Measurements from ENCODE around the gene ENOX1.

The ENOX1 gene

DNA sequence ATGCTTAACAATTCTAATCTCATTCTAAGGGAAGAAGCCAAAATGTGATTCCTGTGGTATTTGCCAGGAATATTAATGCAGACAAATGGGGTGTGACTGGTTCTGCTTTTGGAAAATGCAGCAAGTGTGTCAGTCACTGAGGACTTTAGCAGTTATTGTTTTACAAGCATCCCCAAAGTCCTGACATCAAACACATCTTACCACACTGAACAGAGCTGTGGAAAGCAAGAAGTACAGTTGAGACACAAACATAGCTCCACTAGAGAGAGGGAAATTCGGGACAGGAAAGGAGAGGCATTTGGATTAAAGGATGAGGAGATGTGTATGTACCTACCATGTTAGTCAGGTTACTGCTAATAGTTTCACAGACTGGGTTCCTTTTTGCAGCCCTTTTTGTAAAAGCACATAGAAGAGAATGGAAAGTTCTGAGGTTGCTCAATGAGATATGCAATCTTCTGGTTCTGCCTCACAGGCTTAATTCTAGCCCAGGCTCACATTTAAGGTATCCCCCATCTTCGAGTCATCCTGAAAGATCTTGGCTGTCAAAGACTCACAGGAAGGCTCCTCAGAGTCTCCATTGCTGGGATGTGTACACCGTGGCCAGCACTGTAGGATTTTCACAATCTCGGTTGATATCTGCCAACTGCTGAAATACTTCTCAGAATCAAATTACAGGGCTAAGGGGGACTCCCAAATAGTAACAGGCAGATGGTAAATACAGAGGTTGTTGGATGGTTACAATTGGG lies 446.8 kb downstream of the ENOX1 start:
- no peak for DNase-seq

DNA sequence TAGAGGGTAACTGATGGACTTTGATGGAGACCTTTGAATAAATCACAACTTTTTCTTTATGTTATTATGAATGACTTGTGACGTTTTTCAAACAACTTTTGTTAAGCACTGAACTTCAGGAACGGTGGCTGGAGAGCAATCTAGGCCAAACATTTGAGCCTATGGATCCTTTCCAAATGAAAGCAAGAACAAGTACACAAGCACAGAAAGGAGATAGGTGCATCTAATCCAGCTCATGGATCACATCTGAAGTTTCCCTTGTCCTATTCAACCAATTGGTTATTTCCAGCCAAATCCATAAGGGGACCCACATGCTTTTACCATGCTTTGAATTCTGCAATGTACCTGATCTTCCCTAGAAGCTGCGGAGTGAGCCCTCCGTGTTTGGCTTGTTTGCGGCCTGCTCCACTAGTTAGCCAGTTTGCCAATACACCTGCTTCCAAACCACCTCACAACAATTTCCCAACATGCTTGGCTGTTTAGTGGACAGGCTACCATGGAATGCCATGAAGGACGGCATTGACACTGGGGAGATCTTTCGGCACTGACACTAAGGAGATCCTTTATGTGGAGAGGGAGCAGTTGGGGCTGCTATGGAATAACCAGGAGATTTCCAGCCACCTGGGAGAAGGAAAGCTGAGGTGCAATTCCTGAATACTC lies 447.5 kb downstream of the ENOX1 start:
- DNase-seq: no peak

DNA sequence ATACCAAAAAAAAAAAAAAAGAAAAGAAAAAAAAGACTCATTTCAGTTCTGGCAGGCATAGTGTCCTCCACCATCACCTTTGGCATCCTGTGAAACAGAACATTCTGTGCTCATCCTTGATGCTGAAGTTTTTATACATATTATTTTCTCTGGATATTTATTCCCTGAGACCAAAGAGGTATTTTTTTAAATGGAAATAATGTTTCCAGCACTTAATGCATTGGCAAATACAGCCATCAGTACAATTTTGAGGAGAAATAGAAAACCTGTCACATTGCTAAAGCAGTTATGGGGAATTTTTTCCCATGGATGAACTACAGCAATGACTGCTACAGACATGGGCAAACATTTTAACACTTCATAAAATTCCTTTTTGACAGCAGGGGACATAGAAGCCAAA lies 451.0 kb downstream of the ENOX1 start:
- DNase-seq: no peak

DNA sequence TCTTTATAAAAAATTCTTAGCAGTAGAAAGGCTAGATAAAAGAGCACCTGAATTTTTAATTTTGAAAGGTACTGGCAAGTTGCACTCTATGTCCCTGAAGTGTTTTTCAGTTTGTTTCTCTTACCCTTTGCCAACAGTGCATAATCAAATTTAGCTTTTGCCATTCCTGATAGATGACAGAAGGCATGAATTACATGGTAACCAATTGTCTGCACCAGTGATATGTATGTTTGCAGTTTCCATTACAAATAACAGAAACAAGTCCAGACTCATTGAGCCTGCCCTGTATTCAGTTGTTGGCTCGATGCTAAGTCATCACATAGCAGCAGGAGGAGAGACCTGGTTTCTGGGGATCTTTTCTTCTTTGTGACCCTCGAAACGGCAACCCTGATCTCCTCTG lies 453.6 kb downstream of the ENOX1 start:
- DNase-seq: no peak

DNA sequence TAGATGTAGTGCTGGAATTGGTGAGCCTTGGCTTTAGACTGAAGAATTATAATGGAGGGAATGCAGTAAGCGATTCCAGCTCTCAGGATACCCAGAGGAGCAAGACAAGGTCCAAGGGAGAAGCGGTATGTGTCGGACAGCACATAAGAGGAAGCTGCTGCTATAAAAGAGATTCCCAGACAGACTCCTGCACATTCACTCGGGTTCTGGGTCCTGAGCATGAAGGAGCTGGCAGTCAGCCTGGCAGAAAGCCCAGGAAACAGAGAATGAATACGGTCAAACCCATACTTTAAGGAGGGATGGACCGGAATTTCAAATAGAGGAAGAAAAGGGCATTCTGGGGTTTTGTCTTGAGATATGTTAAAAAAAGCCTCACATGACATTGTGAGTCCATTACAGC lies 455.1 kb downstream of the ENOX1 start:
- no peak for DNase-seq

DNA sequence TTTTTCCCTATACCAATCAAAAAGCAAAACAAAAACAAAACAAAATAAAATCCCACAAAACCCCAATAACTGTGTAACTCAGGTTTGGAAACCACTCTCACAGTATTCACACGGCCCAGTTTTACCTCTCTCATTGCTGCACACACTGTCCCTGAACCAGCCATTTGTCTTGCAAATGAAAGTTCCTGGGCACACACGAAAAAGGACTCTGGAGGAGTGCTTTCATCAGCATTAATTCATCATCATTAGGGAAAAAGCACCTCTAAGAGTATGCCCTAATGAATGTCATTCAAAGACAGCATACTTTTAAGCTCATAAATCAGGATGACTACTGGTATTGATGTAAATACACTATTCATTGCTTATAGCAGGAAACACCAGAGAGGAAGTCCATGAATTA lies 457.1 kb downstream of the ENOX1 start:
- no peak for DNase-seq

DNA sequence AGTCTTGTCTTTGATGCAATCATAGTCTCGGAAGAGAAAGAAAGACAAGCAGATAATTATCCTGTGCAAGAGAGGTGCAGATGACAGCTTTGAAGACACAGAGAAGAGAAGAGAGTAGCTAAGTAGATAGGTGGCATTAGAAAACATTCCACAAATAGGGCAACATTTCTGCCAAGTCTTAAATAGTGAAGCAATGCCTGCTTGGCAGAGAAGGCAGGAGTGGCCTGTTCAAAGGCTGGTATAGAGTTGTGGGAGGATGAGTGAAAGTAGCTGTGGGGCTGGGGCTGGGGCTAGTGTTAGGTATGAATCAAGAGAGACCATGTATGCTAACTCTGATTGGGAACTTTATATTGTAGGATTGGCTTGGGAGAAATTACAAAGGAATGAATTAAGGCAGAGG lies 457.9 kb downstream of the ENOX1 start:
- no peak for DNase-seq

DNA sequence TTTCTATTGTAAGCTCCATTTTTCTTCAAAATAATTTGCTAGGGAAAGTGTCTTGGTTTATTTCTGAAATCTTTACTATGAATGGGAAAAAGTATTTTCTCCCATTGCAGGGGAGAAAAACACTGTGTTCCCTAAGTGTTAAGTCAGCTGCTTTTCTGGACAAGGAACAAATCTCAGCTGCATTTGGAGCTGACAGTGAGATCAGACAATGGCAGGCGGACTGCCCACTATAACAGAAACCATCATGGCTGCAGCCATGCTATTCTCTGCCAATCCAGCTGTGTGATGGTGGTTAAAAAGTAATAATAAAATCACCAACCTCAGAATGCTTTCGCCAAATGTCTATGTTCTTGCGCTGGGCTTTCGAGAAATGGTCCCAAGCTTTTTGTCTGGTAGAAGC lies 460.7 kb downstream of the ENOX1 start:
- no peak for DNase-seq

DNA sequence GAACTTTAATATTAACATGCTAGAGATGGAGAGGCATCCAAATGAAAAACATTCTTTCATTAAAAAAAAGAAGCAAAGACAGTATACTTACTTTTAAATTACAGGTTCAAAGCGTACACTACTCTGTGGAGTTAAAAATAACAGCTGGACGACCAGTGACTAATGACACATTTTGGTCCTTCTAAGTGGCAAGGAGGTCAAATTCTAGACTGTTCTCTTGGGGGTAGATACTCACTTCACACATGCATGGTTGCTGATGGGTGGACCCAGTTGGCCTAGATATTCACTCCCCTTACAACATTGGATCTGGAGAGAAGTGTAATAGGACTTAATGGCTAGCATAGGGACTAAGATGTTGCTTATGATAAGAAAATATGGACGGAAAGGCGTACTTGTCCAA lies 461.1 kb downstream of the ENOX1 start:
- no peak for DNase-seq

DNA sequence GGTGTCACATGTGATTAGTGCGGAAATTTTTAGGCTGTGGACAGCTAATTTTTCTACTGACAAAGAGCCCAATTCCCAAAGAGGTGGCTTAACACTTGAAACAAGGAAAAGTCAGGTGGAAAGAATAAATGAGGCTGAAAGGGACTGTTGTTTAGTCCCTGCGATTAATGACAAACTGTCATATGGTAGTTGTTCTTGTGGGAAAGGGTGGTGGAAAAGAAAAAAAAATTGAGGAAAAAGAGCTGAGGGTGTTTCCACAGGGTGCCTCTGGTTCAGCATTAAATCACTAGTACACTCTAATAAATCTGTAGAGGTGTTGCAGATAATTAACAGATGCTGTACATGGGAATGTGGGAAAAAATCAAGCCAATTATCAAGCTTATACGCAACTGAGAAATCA lies 462.6 kb downstream of the ENOX1 start:
- no peak for DNase-seq

DNA sequence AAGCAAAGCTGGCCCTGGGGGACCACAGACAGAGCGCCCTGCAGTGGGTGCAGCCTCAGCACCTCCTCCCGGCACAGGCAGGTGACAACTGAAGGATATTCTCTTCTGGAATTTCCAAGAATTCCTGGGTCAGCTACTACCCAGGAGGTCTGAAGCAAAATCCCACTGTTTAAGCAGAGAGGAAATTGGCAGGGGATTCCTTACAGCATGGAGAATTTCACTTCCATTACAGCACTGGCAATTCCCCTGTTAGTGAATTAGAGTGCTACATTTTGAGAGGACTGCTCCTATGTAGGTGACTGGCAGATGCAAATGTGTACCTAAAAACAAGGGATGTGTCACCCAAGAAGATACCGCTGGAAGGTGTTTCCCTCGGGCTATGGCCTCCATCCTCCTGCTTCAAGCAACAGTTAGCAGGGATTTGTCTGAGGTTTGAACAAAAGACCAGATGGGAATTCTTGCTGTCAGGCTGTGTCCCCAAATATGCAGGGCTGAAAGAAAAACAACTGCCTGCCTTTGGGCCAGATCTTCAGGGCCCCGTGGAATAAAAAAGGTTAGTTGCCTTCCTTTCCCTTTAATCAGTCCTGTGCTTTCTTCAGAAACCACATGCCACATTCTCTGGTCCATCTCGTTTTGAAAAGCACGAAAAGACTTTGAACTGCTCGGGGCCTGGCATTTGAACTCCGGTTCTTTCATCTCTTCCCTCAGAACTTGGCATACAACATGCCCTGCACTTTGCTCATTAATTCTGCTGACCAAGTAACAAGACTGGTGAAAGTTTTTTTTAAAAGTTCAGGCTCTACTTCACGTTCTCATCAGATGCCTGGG lies 466.9 kb downstream of the ENOX1 start:
- no peak for DNase-seq

DNA sequence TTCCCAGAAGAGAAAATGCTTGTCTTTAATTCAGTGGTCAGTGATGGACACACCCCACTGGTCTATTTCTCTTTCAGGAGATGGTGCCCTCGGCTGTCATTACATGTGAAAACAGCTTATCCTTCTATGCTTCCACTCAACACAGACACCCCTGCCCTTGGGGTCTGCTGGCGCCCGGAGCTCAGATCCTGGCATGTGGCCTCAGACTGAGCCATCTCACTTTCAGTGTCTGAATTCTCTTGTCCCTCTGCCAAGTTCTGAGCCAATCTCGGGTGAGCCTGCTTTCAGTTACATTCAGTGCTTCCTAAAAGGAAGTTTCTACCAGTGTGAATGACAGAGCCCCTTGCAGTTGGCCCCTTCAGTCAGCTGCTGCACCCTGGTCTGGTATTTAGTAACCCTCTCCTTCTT lies 469.8 kb downstream of the ENOX1 start:
- no peak for DNase-seq

DNA sequence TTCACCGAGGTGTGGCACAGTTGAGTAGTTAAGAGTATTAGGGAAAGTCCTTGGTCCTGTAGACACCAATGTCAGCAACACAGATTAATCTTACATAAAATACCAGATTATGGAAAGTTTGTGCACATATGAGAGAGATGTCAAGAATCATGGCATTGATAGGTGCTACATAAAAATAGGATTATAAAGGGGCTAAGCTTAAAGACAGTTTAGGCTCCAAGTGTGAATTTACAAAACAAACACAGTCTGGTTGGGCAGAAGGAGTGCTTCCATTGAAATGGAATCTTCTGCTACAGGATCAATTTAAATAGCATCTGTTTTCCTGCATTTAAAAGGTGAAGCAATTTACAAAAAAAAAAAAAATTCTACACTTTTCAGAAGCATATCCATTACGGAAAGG lies 470.5 kb downstream of the ENOX1 start:
- no peak for DNase-seq

DNA sequence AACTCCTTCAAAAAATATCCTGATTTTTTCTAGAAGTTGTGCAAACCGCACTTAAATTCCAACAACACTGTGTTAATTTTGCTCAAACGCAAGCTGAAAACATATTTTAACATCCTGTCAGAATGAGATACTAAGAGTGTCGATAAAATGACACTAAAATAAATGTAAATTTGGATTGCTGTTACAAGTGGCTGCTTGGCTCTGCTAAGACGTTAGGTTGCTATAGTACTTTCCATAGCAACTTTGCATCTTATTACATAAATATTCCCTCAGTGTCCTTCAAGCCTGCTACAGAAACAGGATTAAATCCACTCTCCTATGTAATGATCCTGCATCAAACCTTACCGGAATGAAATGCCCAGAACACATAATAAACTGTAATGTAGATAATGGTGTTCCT lies 471.2 kb downstream of the ENOX1 start:
- no peak for DNase-seq

DNA sequence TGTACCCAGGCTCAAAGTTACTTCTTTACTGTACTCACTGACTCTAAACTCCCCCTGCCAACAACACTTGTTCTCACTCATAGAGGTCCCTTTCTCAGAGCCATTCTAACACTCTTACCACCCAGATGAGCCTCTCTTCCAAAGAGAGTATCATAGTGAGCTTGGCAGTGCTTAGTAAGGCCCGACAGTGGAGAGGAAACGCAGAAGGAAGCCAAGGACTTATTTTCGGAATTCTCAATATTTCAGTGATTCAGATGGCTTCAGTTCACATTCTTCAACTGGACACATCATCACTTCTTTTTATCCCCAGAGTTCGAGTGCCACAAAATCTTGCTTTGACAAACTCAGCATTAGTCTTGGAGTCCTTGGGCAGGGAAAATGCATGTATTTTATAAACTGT lies 477.5 kb downstream of the ENOX1 start:
- no peak for DNase-seq

DNA sequence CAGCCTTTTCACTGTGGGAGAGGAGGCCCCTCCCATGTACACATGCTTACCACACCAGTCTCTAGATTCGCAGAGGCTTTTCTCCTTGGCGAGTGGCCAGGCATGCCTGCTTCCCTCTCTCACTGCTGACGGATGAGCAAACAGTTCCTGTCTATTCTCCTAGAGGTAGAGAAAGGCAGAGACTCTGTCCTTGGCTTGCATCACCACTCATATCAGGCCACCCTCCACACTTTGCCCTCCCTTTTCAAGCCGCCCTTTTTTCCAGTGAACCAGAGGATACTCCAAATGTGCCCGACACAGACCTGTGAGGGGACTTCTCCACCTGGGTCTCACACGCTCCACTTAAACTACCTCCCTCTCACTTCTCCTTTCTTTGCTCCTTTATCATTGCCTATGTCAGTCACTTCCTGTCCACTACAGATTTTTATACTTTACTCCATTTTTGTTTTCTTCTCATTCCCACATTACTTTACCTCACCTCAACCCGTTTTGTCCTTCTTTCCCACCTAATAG lies 478.8 kb downstream of the ENOX1 start:
- DNase-seq: no peak

DNA sequence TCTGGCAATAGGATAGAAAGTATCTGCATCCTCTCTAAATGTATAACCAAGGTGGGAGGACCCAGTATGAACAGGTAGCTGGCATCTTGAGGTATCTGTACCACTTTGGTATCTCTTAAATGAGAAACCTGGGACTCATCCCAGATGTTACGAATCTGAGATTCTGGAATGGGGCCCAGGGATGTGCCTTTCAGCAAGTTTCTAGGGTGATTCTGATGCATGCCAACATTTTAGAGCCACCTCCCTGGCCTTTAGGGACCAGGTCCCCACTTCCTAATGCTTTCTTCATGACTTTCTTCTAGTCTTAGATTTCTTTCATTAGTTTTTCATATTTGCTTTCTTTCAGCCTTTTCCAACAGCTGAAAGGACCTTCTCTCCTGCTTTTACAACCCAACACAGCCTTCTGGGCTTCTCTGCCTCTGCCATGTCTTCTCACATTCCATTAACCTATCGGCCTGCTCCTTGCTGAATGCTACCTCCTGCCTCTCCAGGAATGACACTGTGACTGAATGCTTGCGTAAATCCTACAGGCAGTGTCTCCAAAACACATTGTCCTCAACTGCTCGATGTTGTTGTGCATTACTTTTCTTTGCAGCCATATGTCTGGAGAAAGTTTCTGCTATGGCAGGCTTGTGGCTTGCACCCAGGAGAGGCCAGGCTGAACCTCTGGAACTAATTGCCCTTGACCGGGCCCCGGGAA lies 479.4 kb downstream of the ENOX1 start:
- DNase-seq: no peak

DNA sequence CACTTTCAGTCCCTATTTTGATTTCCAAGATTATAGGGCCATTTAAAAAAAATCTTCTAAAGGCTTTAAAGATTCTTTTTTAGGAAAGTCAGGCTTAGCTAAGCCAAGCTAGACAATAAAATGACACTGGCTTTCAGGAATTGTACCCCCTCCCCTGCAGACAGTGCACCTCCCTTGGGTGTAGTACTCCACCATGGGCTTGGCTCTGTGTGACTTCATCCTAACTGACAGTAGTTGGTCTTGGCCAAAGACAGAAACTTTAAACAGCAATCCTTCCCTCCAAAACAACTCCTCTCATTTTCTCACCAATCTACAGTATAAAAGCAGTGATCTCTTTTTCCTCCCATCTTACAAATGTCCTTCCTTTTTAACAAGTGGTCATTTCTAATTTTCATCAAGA lies 480.4 kb downstream of the ENOX1 start:
- no peak for DNase-seq

DNA sequence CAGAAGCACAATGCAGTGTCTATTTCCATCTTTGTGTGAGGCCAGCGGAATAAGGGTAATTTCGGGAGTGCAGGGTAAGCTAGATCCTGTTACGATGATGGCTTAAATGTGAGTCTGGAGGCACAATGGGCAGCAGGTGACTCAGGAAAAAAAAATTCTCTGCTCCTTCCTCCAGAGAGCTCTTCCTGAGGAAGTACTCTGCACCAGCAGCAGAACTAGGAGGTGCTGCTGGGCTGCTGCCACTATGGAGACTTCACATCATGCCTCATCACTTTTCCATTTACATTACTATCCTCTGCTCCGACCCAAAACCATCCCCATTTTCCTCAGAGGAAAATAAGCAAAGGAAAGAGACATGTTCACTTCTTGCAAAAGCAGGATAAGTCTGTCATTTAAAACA lies 481.4 kb downstream of the ENOX1 start:
- no peak for DNase-seq

DNA sequence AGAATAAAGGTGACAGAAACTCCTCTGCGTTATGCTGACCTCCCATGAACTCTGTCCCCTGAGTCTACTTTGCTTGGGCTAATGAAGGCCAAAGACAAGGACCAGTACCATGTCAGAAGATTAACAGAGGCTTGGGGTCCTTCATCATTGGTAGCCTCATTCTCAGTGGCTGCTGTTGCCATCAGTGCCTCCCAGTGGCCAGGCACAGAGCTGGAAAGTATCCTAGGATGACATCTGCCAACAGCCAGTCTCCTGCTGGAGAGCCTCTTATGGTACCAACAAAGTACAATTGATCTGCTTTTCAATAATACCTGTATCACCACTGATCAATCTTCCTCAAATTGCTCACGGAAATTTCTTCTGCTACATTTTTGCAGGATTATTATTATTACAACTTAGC lies 481.8 kb downstream of the ENOX1 start:
- DNase-seq: no peak

DNA sequence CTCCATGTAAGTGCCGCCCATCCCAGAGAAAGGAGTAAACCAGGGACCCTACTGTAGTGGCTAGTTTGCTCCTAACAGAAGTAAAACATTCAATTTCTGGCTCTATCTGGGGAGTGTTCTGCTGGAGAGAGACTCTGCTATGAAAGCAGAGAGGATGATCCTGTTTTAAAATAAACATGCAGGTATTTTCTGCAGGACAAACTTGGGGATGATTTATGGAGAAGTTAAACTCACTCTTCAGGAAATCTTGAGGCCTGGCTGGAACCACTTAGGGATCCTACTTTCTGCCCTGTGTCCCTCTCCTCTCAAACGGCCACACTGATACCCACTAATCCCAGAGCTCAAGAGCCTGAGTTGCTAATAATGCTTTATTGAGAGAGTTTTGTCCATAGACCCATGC lies 482.3 kb downstream of the ENOX1 start:
- no peak for DNase-seq

DNA sequence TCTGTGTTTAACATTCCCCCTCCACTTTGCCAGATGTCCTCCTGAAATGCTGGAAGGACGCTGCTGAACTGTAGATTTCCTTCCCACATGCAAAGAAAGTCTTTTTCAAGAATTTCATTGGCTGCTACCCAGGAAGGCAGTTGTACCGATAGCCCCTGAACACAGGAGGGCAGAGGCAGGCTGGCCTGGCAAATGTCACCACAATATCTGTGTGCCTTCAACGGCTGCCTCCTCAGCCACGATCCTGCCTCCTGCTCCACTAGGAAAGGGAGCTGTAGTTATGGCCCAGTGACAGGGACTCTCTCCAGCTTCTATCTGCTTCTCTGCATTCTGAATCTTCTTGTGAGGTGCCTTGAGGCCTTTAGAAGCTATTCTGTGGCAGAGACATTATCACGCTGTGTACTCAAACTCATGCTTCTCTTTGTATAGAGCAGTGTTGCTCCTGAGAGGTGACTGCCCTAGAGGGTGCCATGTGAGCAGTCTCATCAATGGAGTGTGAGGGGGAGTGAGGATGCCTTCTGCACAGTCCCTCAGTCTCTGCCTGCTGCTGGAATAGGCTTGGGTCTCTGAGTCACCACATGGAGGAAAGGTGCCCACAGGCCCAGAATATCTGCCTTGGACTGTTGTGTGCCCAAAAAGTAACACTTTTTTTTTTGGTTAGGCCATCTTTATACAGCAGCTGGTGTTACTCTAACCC lies 483.6 kb downstream of the ENOX1 start:
- no peak for DNase-seq

Measured in activated T-cell treated with anti-CD3 and anti-CD28 coated beads for 4 hours (primary cell).